GM19463 (cell line): Measurements from ENCODE around the gene TDG.

Source experiments
- ATAC-seq: cut with Tn5 transposase; IDR thresholded peaks from one replicate; pipeline ENCODE4 v1.9.1; 2021; ENCODE audit warnings: mild to moderate bottlenecking, moderate library complexity; ENCODE audit not compliant: unreplicated experiment

TDG gene

GRCh38 chr12:103965590-103966504 lies at the start of gene TDG:
Gene TDG (plus strand): TSS chr12:103965872. CDS start chr12:103966038, 166 bp downstream.
- peak; percentile 94 for ATAC-seq

- ATAC-seq: no peak
Observed at GRCh38 chr12:103917873-103918272, 47.8 kb upstream of the TDG start.

GRCh38 chr12:103924761-103925641 lies 40.7 kb upstream of the TDG start:
- peak; percentile 44 for ATAC-seq

- ATAC-seq: no peak
Observed at GRCh38 chr12:103928682-103929045, 37.0 kb upstream of the TDG start.

GRCh38 chr12:103929046-103929783 lies 36.5 kb upstream of the TDG start:
- no peak for ATAC-seq

- ATAC-seq: no peak
Observed at GRCh38 chr12:103929784-103930033, 36.0 kb upstream of the TDG start.

- peak; percentile 58 for ATAC-seq
Observed at GRCh38 chr12:103930034-103930786, 35.5 kb upstream of the TDG start, which contains the start of gene HSP90B1. Gene HSP90B1 (plus strand): TSS chr12:103930410. CDS start chr12:103930516, 106 bp downstream.

- no peak for ATAC-seq
Observed at GRCh38 chr12:103930787-103931735, 34.6 kb upstream of the TDG start.

- ATAC-seq: no peak
Observed at GRCh38 chr12:103933237-103933636, 32.4 kb upstream of the TDG start.

GRCh38 chr12:103936679-103937078 lies 29.0 kb upstream of the TDG start:
- ATAC-seq: no peak

GRCh38 chr12:103944964-103945363 lies 20.7 kb upstream of the TDG start:
- no peak for ATAC-seq

GRCh38 chr12:103947871-103948555 lies 17.7 kb upstream of the TDG start:
- ATAC-seq: no peak

- no peak for ATAC-seq
Observed at GRCh38 chr12:103948746-103949406, 16.8 kb upstream of the TDG start.

- ATAC-seq: no peak
Observed at GRCh38 chr12:103952497-103952896, 13.2 kb upstream of the TDG start.

- no peak for ATAC-seq
Observed at GRCh38 chr12:103955811-103956508, 9.7 kb upstream of the TDG start.

- ATAC-seq: peak; percentile 9
Observed at GRCh38 chr12:103956509-103957027, 9.1 kb upstream of the TDG start.

- no peak for ATAC-seq
Observed at GRCh38 chr12:103957865-103958388, 7.7 kb upstream of the TDG start.
